Mesendoderm (in vitro differentiated cells): ENCODE results near the gene CASZ1.

ENCODE experiments used
- DNase-seq: peaks from one replicate; pipeline ENCODE4 v3.0.0; 2013
- H2AK5ac ChIP-seq: 2 replicates; pipeline ENCODE4 v1.6.1; 2013; ENCODE audit warnings: low read length, inconsistent platforms
- H2BK120ac ChIP-seq: 2 replicates; pipeline ENCODE4 v1.6.1; 2013; ENCODE audit warnings: low read depth, mild to moderate bottlenecking, low read length, moderate library complexity, mixed read lengths
- H2BK15ac ChIP-seq: replicated peaks from 2 replicates; pipeline ENCODE4 v1.6.1; 2013; ENCODE audit warnings: low read depth, mild to moderate bottlenecking, moderate library complexity
- H2BK5ac ChIP-seq: 2 replicates; pipeline ENCODE4 v1.6.1; 2013; ENCODE audit warnings: low read length, inconsistent platforms
- H3K18ac ChIP-seq: 2 replicates; pipeline ENCODE4 v1.6.1; 2013; ENCODE audit warnings: mild to moderate bottlenecking, low read length, mixed read lengths
- H3K23ac ChIP-seq: one replicate; pipeline ENCODE4 v1.6.1; 2013; ENCODE audit warnings: low read length
- H3K27ac ChIP-seq: 2 replicates; pipeline ENCODE4 v1.5.1; 2013; ENCODE audit warnings: low read depth, mild to moderate bottlenecking, inconsistent platforms, low read length, moderate library complexity
- H3K27me3 ChIP-seq: 2 replicates; pipeline ENCODE4 v1.6.1; 2013; ENCODE audit warnings: low read length, control low read depth, mild to moderate bottlenecking, inconsistent platforms; ENCODE audit not compliant: insufficient read depth, poor library complexity
- H3K36me3 ChIP-seq: 2 replicates; pipeline ENCODE4 v1.6.1; 2013; ENCODE audit warnings: low read length, inconsistent platforms; ENCODE audit not compliant: control insufficient read depth, insufficient read depth
- H3K4ac ChIP-seq: one replicate; pipeline ENCODE4 v1.6.1; 2013; ENCODE audit warnings: low read depth, mild to moderate bottlenecking, low read length, moderate library complexity
- H3K4me1 ChIP-seq: 2 replicates; pipeline ENCODE4 v1.6.1; 2013; ENCODE audit warnings: low read depth, low read length, inconsistent platforms; ENCODE audit not compliant: control insufficient read depth
- H3K4me2 ChIP-seq: 2 replicates; pipeline ENCODE4 v1.6.1; 2013; ENCODE audit warnings: low read length
- H3K4me3 ChIP-seq: 2 replicates; pipeline ENCODE4 v1.5.1; 2013; ENCODE audit warnings: mild to moderate bottlenecking, low read length
- H3K56ac ChIP-seq: one replicate; pipeline ENCODE4 v1.6.1; 2013; ENCODE audit warnings: low read length
- H3K79me1 ChIP-seq: 2 replicates; pipeline ENCODE4 v1.6.1; 2013; ENCODE audit warnings: low read length, inconsistent platforms
- H3K79me2 ChIP-seq: 2 replicates; pipeline ENCODE4 v1.6.1; 2013; ENCODE audit warnings: mild to moderate bottlenecking, low read length; ENCODE audit not compliant: control insufficient read depth, insufficient read depth
- H3K9ac ChIP-seq: 2 replicates; pipeline ENCODE4 v1.6.1; 2013; ENCODE audit warnings: low read length, inconsistent platforms
- H4K5ac ChIP-seq: one replicate; pipeline ENCODE4 v1.6.1; 2013; ENCODE audit warnings: low read length
- H4K8ac ChIP-seq: one replicate; pipeline ENCODE4 v1.6.1; 2013; ENCODE audit warnings: low read depth, mild to moderate bottlenecking, control low read depth, low read length, moderate library complexity
- WGBS: extraction: QIAGEN DNeasy Blood & Tissue Kit; methylation state at CpG from one replicate; pipeline ENCODE4 v1.1.7; 2013; ENCODE audit warnings: low lambda C conversion rate, missing lambda C conversion rate; ENCODE audit not compliant: insufficient coverage; ENCODE audit errors: extremely low coverage; 5-methylcytosine and 5-hydroxymethylcytosine counted together

Gene CASZ1

GRCh38 chr1:10655002-10655401, 141.4 kb downstream of the CASZ1 start:
- Histone ChIP-seq H2AK5ac (no peak overlapping the region), H3K27me3 (no peaks in the 10 kb centered on the region), H3K27ac (no peak overlapping the region), H4K5ac (no peak overlapping the region), H3K4me1 (no peaks in the 10 kb centered on the region), H3K9ac (no peak overlapping the region), H3K4me2 (no peak overlapping the region), H3K4ac (no peak overlapping the region), H2BK120ac (no peak overlapping the region), H3K23ac (no peak overlapping the region), H3K36me3 (no peaks in the 10 kb centered on the region), H3K79me2 (no peaks in the 10 kb centered on the region), H2BK15ac (no peak overlapping the region), H4K8ac (no peak overlapping the region), H3K56ac (no peak overlapping the region), H3K79me1 (no peaks in the 10 kb centered on the region), H3K18ac (no peak overlapping the region), H3K4me3 (no peak overlapping the region), H2BK5ac (no peak overlapping the region)
- WGBS, result no CpG with 5 or more reads among the region's 10 CpGs
- DNase-seq, result no peak

- Histone ChIP-seq H3K4me3 (no peak overlapping the region), H2AK5ac (no peak overlapping the region), H3K56ac (no peak overlapping the region), H3K79me2 (no peaks in the 10 kb centered on the region), H3K27me3 (no peaks in the 10 kb centered on the region), H3K4ac (no peak overlapping the region), H4K5ac (no peak overlapping the region), H3K9ac (no peak overlapping the region), H3K79me1 (no peaks in the 10 kb centered on the region), H2BK5ac (no peak overlapping the region), H3K36me3 (no peaks in the 10 kb centered on the region), H3K4me2 (no peak overlapping the region), H3K4me1 (no peaks in the 10 kb centered on the region), H2BK120ac (no peak overlapping the region), H3K27ac (no peak overlapping the region), H4K8ac (no peak overlapping the region), H3K18ac (no peak overlapping the region), H2BK15ac (no peak overlapping the region), H3K23ac (no peak overlapping the region)
- DNase-seq, result no peak
- no CpG with 5 or more reads among the region's 41 CpGs for WGBS
Observed at GRCh38 chr1:10653370-10654125, 142.9 kb downstream of the CASZ1 start.

DNA sequence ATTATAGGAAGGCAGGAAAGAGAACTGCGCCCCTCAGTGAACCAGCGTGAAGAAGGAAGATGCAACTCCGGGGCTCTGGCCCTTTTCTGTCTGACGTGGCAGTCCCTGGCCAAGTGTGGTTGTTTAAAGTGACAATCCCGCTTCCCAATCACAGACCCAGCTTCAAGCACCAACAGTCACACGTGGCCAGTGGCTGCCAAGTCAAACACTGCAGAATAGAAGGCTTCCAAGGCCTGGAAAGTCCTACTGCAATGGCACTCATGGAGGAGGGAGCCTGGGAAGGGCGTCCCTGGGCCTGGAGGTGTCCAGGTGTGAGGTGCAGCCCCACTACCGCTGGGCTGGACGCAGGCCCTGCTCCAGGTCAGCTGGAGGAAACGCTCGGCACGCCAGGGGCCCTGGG, 143.8 kb downstream of the CASZ1 start:
- WGBS, result no CpG with 5 or more reads among the region's 12 CpGs
- Histone ChIP-seq H4K8ac (no peak overlapping the region), H2BK5ac (no peak overlapping the region), H3K4me2 (no peak overlapping the region), H3K27me3 (no peaks in the 10 kb centered on the region), H3K4me3 (no peak overlapping the region), H2BK15ac (no peak overlapping the region), H3K27ac (no peak overlapping the region), H3K18ac (no peak overlapping the region), H3K36me3 (no peaks in the 10 kb centered on the region), H4K5ac (no peak overlapping the region), H3K23ac (no peak overlapping the region), H3K56ac (no peak overlapping the region), H2BK120ac (no peak overlapping the region), H3K4ac (no peak overlapping the region), H2AK5ac (no peak overlapping the region), H3K79me2 (no peaks in the 10 kb centered on the region), H3K4me1 (no peaks in the 10 kb centered on the region), H3K79me1 (no peaks in the 10 kb centered on the region), H3K9ac (no peak overlapping the region)
- DNase-seq, result no peak

GRCh38 chr1:10651793-10652192, 144.7 kb downstream of the CASZ1 start:
- DNase-seq, result peak; percentile 54
- H3K79me2 ChIP-seq, result no peaks in the 10 kb centered on the region
- no peak overlapping the region for H3K9ac ChIP-seq
- no peaks in the 10 kb centered on the region for H3K36me3 ChIP-seq
- H3K56ac ChIP-seq, result no peak overlapping the region
- H3K27ac ChIP-seq, result no peak overlapping the region
- no peak overlapping the region for H2BK5ac ChIP-seq
- no peaks in the 10 kb centered on the region for H3K4me1 ChIP-seq
- H3K79me1 ChIP-seq, result no peaks in the 10 kb centered on the region
- H2AK5ac ChIP-seq, result no peak overlapping the region
- no peak overlapping the region for H3K23ac ChIP-seq
- no peak overlapping the region for H2BK120ac ChIP-seq
- no CpG with 5 or more reads among the region's 11 CpGs for WGBS
- H3K4ac ChIP-seq, result no peak overlapping the region
- no peak overlapping the region for H3K4me2 ChIP-seq
- H3K27me3 ChIP-seq, result no peaks in the 10 kb centered on the region
- H3K4me3 ChIP-seq, result no peak overlapping the region
- H2BK15ac ChIP-seq, result no peak overlapping the region
- no peak overlapping the region for H3K18ac ChIP-seq
- H4K5ac ChIP-seq, result no peak overlapping the region
- no peak overlapping the region for H4K8ac ChIP-seq

- no CpG with 5 or more reads among the region's 19 CpGs for WGBS
- Histone ChIP-seq H3K27me3 (no peaks in the 10 kb centered on the region), H2AK5ac (no peak overlapping the region), H3K79me2 (no peaks in the 10 kb centered on the region), H2BK120ac (no peak overlapping the region), H4K5ac (no peak overlapping the region), H3K27ac (no peak overlapping the region), H3K36me3 (no peaks in the 10 kb centered on the region), H3K9ac (no peak overlapping the region), H3K79me1 (no peaks in the 10 kb centered on the region), H2BK5ac (no peak overlapping the region), H4K8ac (no peak overlapping the region), H3K18ac (no peak overlapping the region), H3K4me1 (no peaks in the 10 kb centered on the region), H3K56ac (no peak overlapping the region), H3K4me3 (no peak overlapping the region), H2BK15ac (no peak overlapping the region), H3K4ac (no peak overlapping the region), H3K23ac (no peak overlapping the region), H3K4me2 (no peak overlapping the region)
- DNase-seq, result peak; percentile 60
Observed at GRCh38 chr1:10651389-10651766, 145.1 kb downstream of the CASZ1 start.
